Effector memory CD4-positive, alpha-beta T cell (primary cell): ENCODE data around the gene ANKRD28.

Experiments
- DNase-seq, 3 donors: peaks; one replicate each; pipeline ENCODE4 v3.0.0-alpha.2; 2020
- H3K27ac ChIP-seq: 2 replicates; pipeline ENCODE4 v1.7.0; 2013; ENCODE audit warnings: mild to moderate bottlenecking, low read length, moderate library complexity; ENCODE audit not compliant: insufficient read depth, poor library complexity, severe bottlenecking
- H3K27me3 ChIP-seq: replicated peaks from 2 replicates; pipeline ENCODE4 v1.7.0; 2013; ENCODE audit warnings: mild to moderate bottlenecking, low read length; ENCODE audit not compliant: insufficient read depth, control insufficient read depth, poor library complexity, severe bottlenecking
- H3K36me3 ChIP-seq: 2 replicates; pipeline ENCODE4 v1.7.0; 2013; ENCODE audit warnings: mild to moderate bottlenecking, low read length, moderate library complexity; ENCODE audit not compliant: control insufficient read depth, insufficient read depth
- H3K4me1 ChIP-seq: 2 replicates; pipeline ENCODE4 v1.7.0; 2013; ENCODE audit warnings: low read length, mild to moderate bottlenecking; ENCODE audit not compliant: control insufficient read depth, insufficient read depth, poor library complexity, severe bottlenecking
- H3K4me3 ChIP-seq: 2 replicates; pipeline ENCODE4 v1.7.0; 2013; ENCODE audit warnings: low read length, low read depth, mild to moderate bottlenecking; ENCODE audit not compliant: insufficient read depth, poor library complexity, severe bottlenecking
- H3K9me3 ChIP-seq: 2 replicates; pipeline ENCODE4 v1.7.0; 2013; ENCODE audit warnings: mild to moderate bottlenecking, low read length, moderate library complexity; ENCODE audit not compliant: control insufficient read depth

Gene ANKRD28

DNA sequence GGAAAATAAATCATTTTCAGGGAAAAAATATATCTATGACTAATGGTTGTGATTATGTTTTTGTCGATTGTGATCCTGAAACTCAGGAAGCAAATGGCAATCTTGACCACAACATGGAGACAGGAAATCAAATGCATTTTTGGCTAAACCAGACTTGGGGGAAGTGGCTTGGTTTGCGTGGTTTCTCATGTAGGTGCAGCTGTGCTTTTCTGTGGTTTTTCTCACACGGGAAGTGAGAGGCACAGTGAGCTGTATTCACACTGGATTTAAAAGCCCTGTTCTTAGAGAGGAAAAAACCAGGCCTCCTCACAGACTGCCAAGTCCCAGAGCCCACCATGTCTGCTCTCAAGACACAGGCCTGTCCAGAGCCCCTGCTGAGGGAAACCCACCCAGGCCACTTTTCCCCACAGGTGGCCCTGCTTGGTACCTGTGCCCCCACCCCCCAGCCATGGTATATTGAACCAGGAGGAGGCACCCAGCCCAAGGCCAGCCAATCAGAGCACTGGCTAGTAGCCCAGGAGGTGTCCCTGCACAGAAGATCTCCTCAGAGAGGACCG lies 150.1 kb downstream of the ANKRD28 start:
- peak overlapping the region; percentile 14 for H3K27ac ChIP-seq
- H3K27me3 ChIP-seq: no peaks in the 10 kb centered on the region
- H3K4me1 ChIP-seq: peaks cover 30% of the 10 kb centered on the region
- H3K36me3 ChIP-seq: no peaks in the 10 kb centered on the region
- H3K9me3 ChIP-seq: no peaks in the 10 kb centered on the region
- peak overlapping the region; percentile 3 for H3K4me3 ChIP-seq
- peak; percentile 30 to 43 (median 41) for DNase-seq

GRCh38 chr3:15646851-15647511 lies 150.8 kb downstream of the ANKRD28 start:
- H3K4me1 ChIP-seq: peaks cover 30% of the 10 kb centered on the region
- no peak for DNase-seq
- H3K27ac ChIP-seq: no peak overlapping the region
- H3K27me3 ChIP-seq: no peaks in the 10 kb centered on the region
- H3K9me3 ChIP-seq: no peaks in the 10 kb centered on the region
- H3K36me3 ChIP-seq: no peaks in the 10 kb centered on the region
- H3K4me3 ChIP-seq: peak overlapping the region; percentile 3

DNA sequence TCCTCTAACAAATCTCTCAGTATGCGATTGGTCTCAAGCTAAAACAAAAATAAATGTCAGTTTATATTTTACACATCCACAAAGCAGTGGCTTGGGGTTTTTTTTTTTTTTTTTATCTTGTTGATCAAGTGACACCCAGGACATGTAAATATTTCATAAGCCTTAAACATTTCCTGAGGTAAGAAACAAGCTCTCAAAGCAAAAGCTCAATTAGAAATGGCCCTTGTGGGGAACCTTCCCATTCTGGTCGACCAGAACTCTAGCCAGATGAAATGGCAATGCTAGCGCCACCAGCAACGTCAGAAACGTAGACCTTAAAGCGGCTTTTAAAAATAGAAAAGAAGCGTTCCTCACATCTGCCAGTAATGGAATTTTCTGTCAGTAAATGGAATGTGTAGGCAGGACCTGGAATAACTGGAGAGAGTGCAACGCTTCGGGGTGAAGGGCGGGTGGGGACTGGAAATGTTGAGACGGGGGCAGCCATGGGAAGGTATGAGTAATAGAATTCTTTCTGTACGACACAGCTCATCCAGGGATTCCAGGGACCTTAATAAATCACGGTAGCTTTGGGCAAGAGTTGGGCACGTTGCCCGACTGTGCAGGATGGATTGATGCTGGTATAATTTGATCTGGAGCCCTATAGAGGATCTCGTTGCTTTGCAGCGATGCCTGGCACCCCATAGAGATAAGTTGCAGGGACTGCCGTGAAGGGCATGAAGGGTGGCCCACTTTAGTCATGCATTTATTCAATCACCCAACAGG lies 151.9 kb downstream of the ANKRD28 start:
- no peaks in the 10 kb centered on the region for H3K27me3 ChIP-seq
- no peaks in the 10 kb centered on the region for H3K36me3 ChIP-seq
- no peak for DNase-seq
- no peaks in the 10 kb centered on the region for H3K9me3 ChIP-seq
- H3K4me1 ChIP-seq: peaks cover 30% of the 10 kb centered on the region
- no peak overlapping the region for H3K27ac ChIP-seq
- H3K4me3 ChIP-seq: no peak overlapping the region

- no peaks in the 10 kb centered on the region for H3K36me3 ChIP-seq
- peaks cover 30% of the 10 kb centered on the region for H3K4me1 ChIP-seq
- H3K9me3 ChIP-seq: no peaks in the 10 kb centered on the region
- H3K27ac ChIP-seq: no peak overlapping the region
- DNase-seq: no peak
- H3K4me3 ChIP-seq: no peak overlapping the region
- H3K27me3 ChIP-seq: no peaks in the 10 kb centered on the region
Observed at GRCh38 chr3:15645246-15645645, 152.5 kb downstream of the ANKRD28 start.

GRCh38 chr3:15638891-15639262 lies 158.9 kb downstream of the ANKRD28 start:
- Histone ChIP-seq H3K9me3 (no peaks in the 10 kb centered on the region), H3K36me3 (no peaks in the 10 kb centered on the region), H3K27me3 (no peaks in the 10 kb centered on the region), H3K4me1 (peaks cover 15% of the 10 kb centered on the region), H3K27ac (no peak overlapping the region), H3K4me3 (no peak overlapping the region)
- no peak for DNase-seq

GRCh38 chr3:15638193-15638890 lies 159.4 kb downstream of the ANKRD28 start:
- no peak overlapping the region for H3K27ac ChIP-seq
- no peak overlapping the region for H3K4me3 ChIP-seq
- no peak for DNase-seq
- H3K9me3 ChIP-seq: no peaks in the 10 kb centered on the region
- no peaks in the 10 kb centered on the region for H3K36me3 ChIP-seq
- peaks cover 15% of the 10 kb centered on the region for H3K4me1 ChIP-seq
- H3K27me3 ChIP-seq: no peaks in the 10 kb centered on the region

GRCh38 chr3:15637131-15637951 lies 160.4 kb downstream of the ANKRD28 start:
- H3K4me1 ChIP-seq: peaks cover 15% of the 10 kb centered on the region
- no peaks in the 10 kb centered on the region for H3K36me3 ChIP-seq
- no peak overlapping the region for H3K27ac ChIP-seq
- no peak for DNase-seq
- no peak overlapping the region for H3K4me3 ChIP-seq
- no peaks in the 10 kb centered on the region for H3K27me3 ChIP-seq
- H3K9me3 ChIP-seq: no peaks in the 10 kb centered on the region

- H3K9me3 ChIP-seq: no peaks in the 10 kb centered on the region
- H3K4me3 ChIP-seq: no peak overlapping the region
- no peak for DNase-seq
- H3K36me3 ChIP-seq: no peaks in the 10 kb centered on the region
- H3K27ac ChIP-seq: no peak overlapping the region
- H3K4me1 ChIP-seq: peaks cover 15% of the 10 kb centered on the region
- H3K27me3 ChIP-seq: no peaks in the 10 kb centered on the region
Observed at GRCh38 chr3:15636028-15636709, 161.6 kb downstream of the ANKRD28 start.

DNA sequence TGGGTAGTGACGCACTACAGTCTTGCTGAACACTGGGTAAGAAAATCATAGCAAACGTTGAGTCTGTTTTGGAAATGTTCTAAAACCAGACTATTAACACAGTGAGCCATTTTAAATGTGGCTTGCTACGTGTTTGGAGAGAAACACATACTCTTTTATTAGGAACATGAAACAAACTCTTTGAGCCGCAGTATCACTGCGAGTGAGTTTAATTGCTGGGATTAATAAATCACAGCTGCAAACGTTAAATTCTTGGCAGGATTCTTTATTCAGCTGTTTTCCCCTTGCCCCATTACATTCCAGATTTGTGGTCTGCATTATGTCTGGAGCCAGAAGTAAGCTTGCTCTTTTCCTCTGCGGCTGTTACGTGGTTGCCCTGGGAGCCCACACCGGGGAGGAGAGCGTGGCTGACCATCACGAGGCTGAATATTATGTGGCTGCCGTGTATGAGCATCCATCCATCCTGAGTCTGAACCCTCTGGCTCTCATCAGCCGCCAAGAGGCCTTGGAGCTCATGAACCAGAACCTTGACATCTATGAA lies 162.6 kb downstream of the ANKRD28 start:
- no peak overlapping the region for H3K27ac ChIP-seq
- no peaks in the 10 kb centered on the region for H3K9me3 ChIP-seq
- no peaks in the 10 kb centered on the region for H3K36me3 ChIP-seq
- no peaks in the 10 kb centered on the region for H3K27me3 ChIP-seq
- DNase-seq: no peak
- H3K4me1 ChIP-seq: peaks cover 15% of the 10 kb centered on the region
- H3K4me3 ChIP-seq: no peak overlapping the region
